ENCODE data around the gene C19orf33.

C19orf33 gene

GRCh38 chr19:38287604-38288003, 16.4 kb upstream of the C19orf33 start:
- no peaks in the 10 kb centered on the region for H3K79me2 ChIP-seq (ENCODE audit: low read length)

GRCh38 chr19:38288123-38288855, 15.8 kb upstream of the C19orf33 start:
- Histone ChIP-seq H3K27me3 (ENCODE audit: low read depth, low read length) (no peaks in the 10 kb centered on the region), H3K9ac (ENCODE audit: low read length) (no peak overlapping the region), H2AFZ (ENCODE audit: low read depth, low read length) (no peak overlapping the region), H3K9me3 (ENCODE audit: insufficient read depth, low read length) (no peaks in the 10 kb centered on the region), H3K4me3 (ENCODE audit: low read length) (no peak overlapping the region), H3K36me3 (replicated peaks; ENCODE audit: low read depth, low read length) (no peaks in the 10 kb centered on the region), H3K27ac (ENCODE audit: low read length) (no peak overlapping the region), H4K20me1 (ENCODE audit: insufficient read depth, low read length) (no peaks in the 10 kb centered on the region; the same call in 1 of the 2 replicates), H3K4me1 (ENCODE audit: low read length) (peaks cover 11% of the 10 kb centered on the region), H3K4me2 (ENCODE audit: low read length) (no peak overlapping the region), H3K79me2 (ENCODE audit: low read length) (no peaks in the 10 kb centered on the region)
- TF ChIP-seq EZH2phosphoT487 (IDR thresholded peaks at IDR 0.05; ENCODE audit: low read depth) (no peak), CTCF (IDR thresholded peaks at IDR 0.05; ENCODE audit: low read depth, low read length) (no peak)

More at GRCh38 chr19:38287604-38288003, 16.4 kb upstream of the C19orf33 start:
- Histone ChIP-seq H2AFZ (ENCODE audit: low read depth, low read length) (no peak overlapping the region), H3K4me1 (ENCODE audit: low read length) (peaks cover 11% of the 10 kb centered on the region), H3K9me3 (ENCODE audit: insufficient read depth, low read length) (no peaks in the 10 kb centered on the region), H3K9ac (ENCODE audit: low read length) (no peak overlapping the region), H3K27ac (ENCODE audit: low read length) (no peak overlapping the region), H3K36me3 (replicated peaks; ENCODE audit: low read depth, low read length) (no peaks in the 10 kb centered on the region), H3K4me2 (ENCODE audit: low read length) (no peak overlapping the region), H3K4me3 (ENCODE audit: low read length) (no peak overlapping the region), H4K20me1 (ENCODE audit: insufficient read depth, low read length) (no peaks in the 10 kb centered on the region; the same call in 1 of the 2 replicates), H3K27me3 (ENCODE audit: low read depth, low read length) (no peaks in the 10 kb centered on the region)
- TF ChIP-seq CTCF (IDR thresholded peaks at IDR 0.05; ENCODE audit: low read depth, low read length) (no peak), EZH2phosphoT487 (IDR thresholded peaks at IDR 0.05; ENCODE audit: low read depth) (no peak)

- no peak overlapping the region for H2AFZ ChIP-seq (ENCODE audit: low read depth, low read length)
Observed at GRCh38 chr19:38289955-38290354, 14.1 kb upstream of the C19orf33 start.

More at GRCh38 chr19:38289955-38290354, 14.1 kb upstream of the C19orf33 start:
- Histone ChIP-seq H3K79me2 (ENCODE audit: low read length) (no peaks in the 10 kb centered on the region), H4K20me1 (ENCODE audit: insufficient read depth, low read length) (no peaks in the 10 kb centered on the region; the same call in 1 of the 2 replicates), H3K4me3 (ENCODE audit: low read length) (no peak overlapping the region), H3K4me2 (ENCODE audit: low read length) (no peak overlapping the region), H3K4me1 (ENCODE audit: low read length) (peaks cover 2% of the 10 kb centered on the region), H3K27ac (ENCODE audit: low read length) (no peak overlapping the region), H3K9me3 (ENCODE audit: insufficient read depth, low read length) (no peaks in the 10 kb centered on the region), H3K27me3 (ENCODE audit: low read depth, low read length) (no peaks in the 10 kb centered on the region), H3K9ac (ENCODE audit: low read length) (no peak overlapping the region), H3K36me3 (replicated peaks; ENCODE audit: low read depth, low read length) (no peaks in the 10 kb centered on the region)
- TF ChIP-seq EZH2phosphoT487 (IDR thresholded peaks at IDR 0.05; ENCODE audit: low read depth) (no peak), CTCF (IDR thresholded peaks at IDR 0.05; ENCODE audit: low read depth, low read length) (no peak)
